Astrocyte of the cerebellum (primary cell): ENCODE results near the gene LPCAT1.

Source experiments
- DNase-seq: peaks from one replicate; pipeline ENCODE4 v3.0.0-alpha.2; 2011; ENCODE audit warnings: low read depth
- H3K4me3 ChIP-seq: 2 replicates; pipeline ENCODE4 v1.5.1; 2011; ENCODE audit warnings: mild to moderate bottlenecking, low read depth, low read length, moderate library complexity
- CTCF ChIP-seq: IDR thresholded peaks from 2 replicates; pipeline ENCODE4 v1.5.1; 2012; ENCODE audit warnings: low read length, low read depth, moderate library complexity, mild to moderate bottlenecking; ENCODE audit errors: missing control alignments
- in situ Hi-C: cut with HindIII; loops from 2 replicates; pipeline ENCODE4 v1.10.0; 2017; ENCODE audit warnings: low sequenced_read_pairs

LPCAT1 gene

DNA sequence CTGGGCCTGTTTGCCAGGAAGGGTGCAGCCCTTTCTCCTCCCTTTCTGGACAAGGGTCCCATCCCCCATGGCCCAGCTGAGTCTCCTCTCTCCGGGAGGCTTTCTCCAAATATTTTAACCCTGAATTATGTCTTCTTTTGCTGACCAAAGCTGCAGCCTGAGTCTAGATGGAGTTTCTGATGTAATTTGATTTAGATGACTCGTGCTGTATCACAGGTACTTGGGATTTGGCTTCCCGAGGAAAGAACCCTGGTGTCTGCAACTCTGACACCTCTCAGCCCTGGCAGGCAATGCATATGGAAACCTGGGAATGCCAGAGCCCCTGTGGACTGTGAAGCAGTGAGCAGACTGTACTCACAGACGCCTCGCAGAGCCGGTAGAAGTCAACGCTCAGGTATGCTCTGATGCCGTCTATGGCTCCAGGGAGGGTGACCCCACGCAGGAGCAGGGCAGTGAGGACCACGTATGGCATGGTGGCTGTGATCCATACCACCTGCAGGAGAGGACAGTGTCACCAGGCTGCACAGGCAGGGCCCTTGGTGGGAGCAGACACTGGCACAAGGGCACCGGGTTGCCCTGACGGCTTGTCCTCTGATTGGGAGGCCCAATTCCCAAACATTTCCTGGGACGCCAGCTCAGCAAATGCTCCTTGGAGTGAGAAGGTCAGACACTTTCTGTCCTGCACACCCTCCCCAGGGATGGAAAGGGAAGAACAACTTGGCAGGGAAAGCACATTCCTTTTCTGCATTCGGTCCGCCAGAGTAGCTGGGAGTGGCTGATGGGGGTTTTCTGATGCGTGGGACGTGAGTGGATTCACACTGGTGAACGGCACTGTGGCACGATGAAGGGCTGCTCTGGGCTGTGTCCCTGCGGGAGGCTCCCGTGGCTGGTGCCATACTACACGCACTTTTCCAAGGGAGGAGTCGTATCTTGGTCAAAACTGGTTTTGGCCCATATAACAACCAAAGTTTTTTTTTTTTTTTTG, 103.3 kb downstream of the LPCAT1 start:
- no peak overlapping the region for H3K4me3 ChIP-seq
- no peak for DNase-seq
- TF ChIP-seq CTCF, result no peak
- in situ Hi-C loops, result no loop called here

DNA sequence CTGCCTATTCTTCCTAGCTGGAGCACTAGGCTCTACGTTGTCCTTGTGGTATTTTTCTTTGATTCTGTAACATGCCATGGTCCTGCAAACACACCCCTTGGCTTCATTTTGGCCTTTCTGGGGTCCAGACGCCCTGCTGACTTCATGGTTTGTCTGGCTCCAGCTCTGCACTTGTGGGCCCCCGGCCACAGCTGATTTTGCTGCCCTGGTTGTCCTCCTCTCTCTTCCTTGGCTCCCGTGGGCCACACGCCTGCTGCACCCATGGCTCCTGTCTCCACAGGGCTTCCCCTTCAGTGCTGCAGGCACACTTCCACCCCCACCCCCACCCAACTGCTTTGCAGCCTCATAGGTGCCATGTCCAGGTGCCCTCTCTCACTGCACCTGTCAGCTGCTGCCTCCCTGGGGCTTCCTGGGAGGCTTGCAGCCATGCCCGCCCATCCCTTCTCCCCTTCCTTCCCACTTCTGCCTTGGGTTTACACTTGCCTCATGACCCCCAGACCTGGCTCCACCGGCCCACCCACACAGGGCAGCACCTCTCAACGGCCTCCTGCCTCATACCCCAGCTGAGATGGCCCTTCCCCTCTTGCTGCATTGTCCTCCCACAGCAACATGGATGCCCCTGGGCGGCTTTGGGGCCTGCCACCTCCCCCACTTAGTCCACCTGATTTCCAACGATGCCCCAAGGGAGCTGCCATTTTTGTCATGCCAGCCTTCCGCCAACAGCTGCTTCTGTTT, 104.1 kb downstream of the LPCAT1 start:
- H3K4me3 ChIP-seq, result no peak overlapping the region
- DNase-seq, result no peak
- in situ Hi-C loops, result no loop called here
- no peak for TF ChIP-seq CTCF

DNA sequence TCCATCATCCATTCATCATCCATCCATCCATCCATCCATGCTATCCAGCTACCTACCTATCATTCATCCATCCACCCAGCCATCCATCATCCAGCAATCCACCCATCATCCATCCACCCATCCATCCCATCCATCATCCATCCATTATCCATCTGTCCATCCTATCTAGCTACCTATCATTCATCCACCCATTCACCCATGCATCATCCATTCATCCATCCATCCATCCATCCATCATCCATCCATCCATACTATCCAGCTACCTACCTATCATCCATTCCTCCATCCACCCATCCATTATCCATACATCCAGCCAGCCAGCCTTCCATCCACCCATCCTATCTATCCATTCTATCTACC, 104.9 kb downstream of the LPCAT1 start:
- in situ Hi-C loops, result no loop called here

DNA sequence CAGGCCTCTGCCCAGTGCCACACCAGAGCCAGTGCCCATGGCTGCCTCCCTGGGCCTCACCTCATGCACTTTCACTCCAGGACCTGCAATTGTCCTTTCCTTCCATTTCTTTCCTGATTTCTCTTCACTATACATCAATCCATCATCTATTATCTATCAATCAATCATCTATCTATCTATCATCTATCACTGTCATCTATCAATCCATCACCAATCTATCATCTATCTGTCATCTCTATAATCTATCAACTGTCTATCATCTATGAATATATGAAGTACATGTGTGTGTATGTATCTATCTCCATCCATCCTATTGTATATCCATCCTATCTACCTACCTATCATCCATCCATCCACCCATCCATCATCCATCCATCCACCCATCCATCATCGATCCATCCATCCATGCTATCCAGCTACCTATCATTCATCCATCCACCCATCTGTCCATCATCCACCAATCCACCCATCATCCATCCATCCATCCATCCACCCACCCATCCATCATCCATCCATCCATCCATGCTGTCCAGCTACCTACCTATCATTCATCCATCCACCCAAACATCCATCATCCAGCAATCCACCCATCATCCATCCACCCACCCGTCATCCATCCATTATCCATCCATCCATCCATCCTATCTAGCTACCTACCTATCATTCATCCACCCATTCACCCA, 105.4 kb downstream of the LPCAT1 start:
- TF ChIP-seq CTCF, result no peak
- DNase-seq, result no peak
- in situ Hi-C loops, result no loop called here
- H3K4me3 ChIP-seq, result no peak overlapping the region

More for the DNA sequence above, 104.9 kb downstream of the LPCAT1 start:
- H3K4me3 ChIP-seq, result no peak overlapping the region
- TF ChIP-seq CTCF, result no peak
- DNase-seq, result no peak

DNA sequence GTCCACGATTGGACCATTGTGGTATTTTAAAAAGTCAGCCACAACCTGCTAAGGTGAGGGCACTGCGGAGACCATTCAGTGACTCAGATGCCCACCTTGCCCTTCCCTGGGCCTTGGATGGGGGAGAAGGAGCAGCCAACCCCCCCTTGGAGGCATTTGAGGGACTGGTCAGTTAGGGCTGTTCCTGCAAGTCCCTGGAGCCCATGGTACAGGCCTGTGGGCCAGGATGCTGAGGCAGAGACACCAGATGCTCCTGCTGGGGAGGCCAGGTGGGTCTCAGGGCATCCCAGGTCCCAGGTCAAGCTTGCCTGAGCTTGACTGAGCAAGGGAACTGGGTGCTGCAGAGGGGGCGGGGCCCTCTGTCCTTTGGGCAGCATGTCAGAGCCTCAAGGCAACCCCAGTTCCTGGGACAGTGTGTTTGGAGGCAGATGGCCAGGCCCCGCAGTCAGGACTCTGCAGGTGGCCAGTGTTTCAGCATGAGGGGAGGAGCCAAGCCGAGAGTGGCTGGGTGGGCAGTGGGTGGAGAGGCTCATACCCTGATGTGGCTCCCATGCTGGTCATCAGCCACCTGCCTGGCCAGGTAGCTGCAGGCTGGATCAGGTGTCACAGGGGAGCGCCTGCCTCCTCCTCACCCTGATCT, 106.1 kb downstream of the LPCAT1 start:
- in situ Hi-C loops, result no loop called here
- H3K4me3 ChIP-seq, result no peak overlapping the region
- no peak for DNase-seq
- no peak for TF ChIP-seq CTCF
